Fibroblast of lung (primary cell): Measurements from ENCODE around the gene C20orf96.

ENCODE experiments used
- CTCF ChIP-seq, 2 donors: IDR thresholded peaks in 1 of 2; conservative IDR thresholded peaks in 1 of 2; 1 replicate in 1 of 2; 2 replicates in 1 of 2; pipeline ENCODE4 v1.5.1; 2011 to 2012; ENCODE audit warnings: low read length in 2 of 2, control low read depth in 1 of 2, inconsistent platforms in 1 of 2, low read depth in 1 of 2, mild to moderate bottlenecking in 1 of 2
- EZH2 ChIP-seq: IDR thresholded peaks from 2 replicates; pipeline ENCODE4 v1.5.1; 2012; ENCODE audit warnings: low read length, control low read depth, mild to moderate bottlenecking; ENCODE audit errors: missing control alignments

- TF ChIP-seq CTCF (conservative IDR thresholded peaks at IDR 0.05 in 1 of 2, IDR thresholded peaks at IDR 0.05 in 1 of 2; ENCODE audit: low read depth in 1 of 2, low read length in 2 of 2): no peak
- no peak for TF ChIP-seq EZH2
Measured at GRCh38 chr20:259981-260380, 30.6 kb downstream of the C20orf96 start.
